ENCODE measurements around the gene ATP6V1E1.

The ATP6V1E1 gene

DNA sequence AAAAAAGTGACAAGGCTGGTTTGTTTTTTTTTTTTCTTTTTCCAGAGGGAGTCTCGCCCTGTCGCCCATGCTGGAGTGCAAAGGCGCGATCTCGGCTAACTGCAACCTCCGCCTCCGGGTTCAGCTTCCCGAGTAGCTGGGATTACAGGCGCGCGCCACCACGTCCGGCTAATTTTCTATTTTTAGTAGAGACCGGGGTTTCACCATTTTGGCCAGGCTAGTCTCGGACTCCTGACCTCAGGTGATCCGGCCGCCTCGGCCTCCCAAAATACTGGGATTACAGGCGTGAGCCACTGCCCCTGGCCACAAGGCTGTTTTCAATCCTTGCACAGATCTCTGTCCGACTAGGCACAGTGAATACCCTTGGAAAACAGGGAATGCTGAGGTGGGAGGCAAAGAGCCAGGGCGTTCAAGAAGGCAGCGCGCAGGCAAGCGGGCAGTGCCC is 566 bp downstream of the ATP6V1E1 start:
- no peak; the same call in 1 of the 3 replicates for ATAC-seq
- TF ChIP-seq ZNF565 (CRISPR knock-in tag; conservative IDR thresholded peaks at IDR 0.05; ENCODE audit: low read depth) (no peak), ZFP3 (CRISPR knock-in tag; IDR thresholded peaks at IDR 0.05) (no peak), OSR1 (CRISPR knock-in tag; IDR thresholded peaks at IDR 0.05) (no peak), BACH2 (CRISPR knock-in tag; IDR thresholded peaks at IDR 0.05; ENCODE audit: borderline replicate concordance) (no peak)

DNA sequence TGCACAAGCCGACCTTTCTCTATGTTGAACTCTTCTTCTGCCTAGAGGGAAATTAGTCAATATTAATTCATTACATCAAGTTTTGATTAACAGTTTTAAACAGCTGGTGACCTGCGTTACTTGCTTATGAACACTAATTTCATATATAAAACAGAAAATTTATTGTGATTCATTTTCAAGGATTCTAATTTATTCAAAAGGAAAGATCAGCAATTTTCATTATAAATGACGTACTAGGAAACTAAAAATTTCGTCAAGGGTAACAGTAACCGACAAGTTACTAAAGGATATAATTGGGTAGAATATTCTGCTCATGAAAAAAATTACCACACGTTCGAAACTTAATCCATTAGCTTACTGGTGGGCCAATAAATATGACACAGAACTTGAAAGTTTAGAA is 15.3 kb downstream of the ATP6V1E1 start:
- ATAC-seq, result no peak
- TF ChIP-seq TCF4 (CRISPR knock-in tag; IDR thresholded peaks at IDR 0.05; ENCODE audit: borderline replicate concordance) (no peak), ISL1 (CRISPR knock-in tag; IDR thresholded peaks at IDR 0.05) (no peak), ESRRG (CRISPR knock-in tag; IDR thresholded peaks at IDR 0.05) (no peak)
- TF ChIP-seq, protein P1, sequence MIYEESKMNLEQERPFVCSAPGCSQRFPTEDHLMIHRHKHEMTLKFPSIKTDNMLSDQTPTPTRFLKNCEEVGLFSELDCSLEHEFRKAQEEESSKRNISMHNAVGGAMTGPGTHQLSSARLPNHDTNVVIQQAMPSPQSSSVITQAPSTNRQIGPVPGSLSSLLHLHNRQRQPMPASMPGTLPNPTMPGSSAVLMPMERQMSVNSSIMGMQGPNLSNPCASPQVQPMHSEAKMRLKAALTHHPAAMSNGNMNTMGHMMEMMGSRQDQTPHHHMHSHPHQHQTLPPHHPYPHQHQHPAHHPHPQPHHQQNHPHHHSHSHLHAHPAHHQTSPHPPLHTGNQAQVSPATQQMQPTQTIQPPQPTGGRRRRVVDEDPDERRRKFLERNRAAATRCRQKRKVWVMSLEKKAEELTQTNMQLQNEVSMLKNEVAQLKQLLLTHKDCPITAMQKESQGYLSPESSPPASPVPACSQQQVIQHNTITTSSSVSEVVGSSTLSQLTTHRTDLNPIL (CRISPR knock-in tag; IDR thresholded peaks at IDR 0.05; ENCODE audit: low read depth), result no peak

DNA sequence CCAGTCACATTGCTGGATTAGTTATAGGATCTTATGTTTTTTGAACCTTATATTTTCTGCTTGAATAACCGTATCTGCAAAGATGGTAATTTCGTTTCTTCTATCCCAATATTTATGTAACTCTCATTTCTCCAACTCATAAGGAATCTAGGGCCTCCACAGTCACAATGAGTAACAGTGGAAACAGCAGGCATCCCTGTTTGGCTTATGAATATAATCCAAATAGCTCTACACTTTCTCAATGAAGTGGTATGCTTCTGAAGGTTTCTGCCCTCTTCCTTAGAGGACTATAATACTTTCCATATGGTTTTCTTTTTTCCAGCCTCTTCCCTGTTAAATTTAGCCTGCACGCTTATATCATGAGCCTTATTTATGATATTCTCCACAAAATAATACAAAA is 16.5 kb downstream of the ATP6V1E1 start:
- TF ChIP-seq, protein P2, sequence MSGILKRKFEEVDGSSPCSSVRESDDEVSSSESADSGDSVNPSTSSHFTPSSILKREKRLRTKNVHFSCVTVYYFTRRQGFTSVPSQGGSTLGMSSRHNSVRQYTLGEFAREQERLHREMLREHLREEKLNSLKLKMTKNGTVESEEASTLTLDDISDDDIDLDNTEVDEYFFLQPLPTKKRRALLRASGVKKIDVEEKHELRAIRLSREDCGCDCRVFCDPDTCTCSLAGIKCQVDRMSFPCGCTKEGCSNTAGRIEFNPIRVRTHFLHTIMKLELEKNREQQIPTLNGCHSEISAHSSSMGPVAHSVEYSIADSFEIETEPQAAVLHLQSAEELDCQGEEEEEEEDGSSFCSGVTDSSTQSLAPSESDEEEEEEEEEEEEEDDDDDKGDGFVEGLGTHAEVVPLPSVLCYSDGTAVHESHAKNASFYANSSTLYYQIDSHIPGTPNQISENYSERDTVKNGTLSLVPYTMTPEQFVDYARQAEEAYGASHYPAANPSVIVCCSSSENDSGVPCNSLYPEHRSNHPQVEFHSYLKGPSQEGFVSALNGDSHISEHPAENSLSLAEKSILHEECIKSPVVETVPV (CRISPR knock-in tag; IDR thresholded peaks at IDR 0.05), result no peak
- TF ChIP-seq, protein P3, sequence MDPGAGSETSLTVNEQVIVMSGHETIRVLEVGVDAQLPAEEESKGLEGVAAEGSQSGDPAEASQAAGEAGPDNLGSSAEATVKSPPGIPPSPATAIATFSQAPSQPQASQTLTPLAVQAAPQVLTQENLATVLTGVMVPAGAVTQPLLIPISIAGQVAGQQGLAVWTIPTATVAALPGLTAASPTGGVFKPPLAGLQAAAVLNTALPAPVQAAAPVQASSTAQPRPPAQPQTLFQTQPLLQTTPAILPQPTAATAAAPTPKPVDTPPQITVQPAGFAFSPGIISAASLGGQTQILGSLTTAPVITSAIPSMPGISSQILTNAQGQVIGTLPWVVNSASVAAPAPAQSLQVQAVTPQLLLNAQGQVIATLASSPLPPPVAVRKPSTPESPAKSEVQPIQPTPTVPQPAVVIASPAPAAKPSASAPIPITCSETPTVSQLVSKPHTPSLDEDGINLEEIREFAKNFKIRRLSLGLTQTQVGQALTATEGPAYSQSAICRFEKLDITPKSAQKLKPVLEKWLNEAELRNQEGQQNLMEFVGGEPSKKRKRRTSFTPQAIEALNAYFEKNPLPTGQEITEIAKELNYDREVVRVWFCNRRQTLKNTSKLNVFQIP (CRISPR knock-in tag; IDR thresholded peaks at IDR 0.05; ENCODE audit: borderline replicate concordance, low read depth), result no peak
- no peak for TF ChIP-seq ESRRG (CRISPR knock-in tag; IDR thresholded peaks at IDR 0.05)
- no peak for TF ChIP-seq ARNTL (CRISPR knock-in tag; IDR thresholded peaks at IDR 0.05; ENCODE audit: borderline replicate concordance, low read depth)
- TF ChIP-seq ZNF70 (CRISPR knock-in tag; IDR thresholded peaks at IDR 0.05), result no peak
- TF ChIP-seq, protein P4, sequence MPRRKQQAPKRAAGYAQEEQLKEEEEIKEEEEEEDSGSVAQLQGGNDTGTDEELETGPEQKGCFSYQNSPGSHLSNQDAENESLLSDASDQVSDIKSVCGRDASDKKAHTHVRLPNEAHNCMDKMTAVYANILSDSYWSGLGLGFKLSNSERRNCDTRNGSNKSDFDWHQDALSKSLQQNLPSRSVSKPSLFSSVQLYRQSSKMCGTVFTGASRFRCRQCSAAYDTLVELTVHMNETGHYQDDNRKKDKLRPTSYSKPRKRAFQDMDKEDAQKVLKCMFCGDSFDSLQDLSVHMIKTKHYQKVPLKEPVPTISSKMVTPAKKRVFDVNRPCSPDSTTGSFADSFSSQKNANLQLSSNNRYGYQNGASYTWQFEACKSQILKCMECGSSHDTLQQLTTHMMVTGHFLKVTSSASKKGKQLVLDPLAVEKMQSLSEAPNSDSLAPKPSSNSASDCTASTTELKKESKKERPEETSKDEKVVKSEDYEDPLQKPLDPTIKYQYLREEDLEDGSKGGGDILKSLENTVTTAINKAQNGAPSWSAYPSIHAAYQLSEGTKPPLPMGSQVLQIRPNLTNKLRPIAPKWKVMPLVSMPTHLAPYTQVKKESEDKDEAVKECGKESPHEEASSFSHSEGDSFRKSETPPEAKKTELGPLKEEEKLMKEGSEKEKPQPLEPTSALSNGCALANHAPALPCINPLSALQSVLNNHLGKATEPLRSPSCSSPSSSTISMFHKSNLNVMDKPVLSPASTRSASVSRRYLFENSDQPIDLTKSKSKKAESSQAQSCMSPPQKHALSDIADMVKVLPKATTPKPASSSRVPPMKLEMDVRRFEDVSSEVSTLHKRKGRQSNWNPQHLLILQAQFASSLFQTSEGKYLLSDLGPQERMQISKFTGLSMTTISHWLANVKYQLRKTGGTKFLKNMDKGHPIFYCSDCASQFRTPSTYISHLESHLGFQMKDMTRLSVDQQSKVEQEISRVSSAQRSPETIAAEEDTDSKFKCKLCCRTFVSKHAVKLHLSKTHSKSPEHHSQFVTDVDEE (CRISPR knock-in tag; IDR thresholded peaks at IDR 0.05), result no peak
- no peak for TF ChIP-seq ISL1 (CRISPR knock-in tag; IDR thresholded peaks at IDR 0.05)
- no peak for TF ChIP-seq TCF4 (CRISPR knock-in tag; IDR thresholded peaks at IDR 0.05; ENCODE audit: borderline replicate concordance)
- no peak for TF ChIP-seq BACH2 (CRISPR knock-in tag; IDR thresholded peaks at IDR 0.05; ENCODE audit: borderline replicate concordance)
- TF ChIP-seq ZNF565 (CRISPR knock-in tag; conservative IDR thresholded peaks at IDR 0.05; ENCODE audit: low read depth), result no peak
- TF ChIP-seq ZFP3 (CRISPR knock-in tag; IDR thresholded peaks at IDR 0.05), result no peak
- no peak for TF ChIP-seq ZC3H10 (CRISPR knock-in tag; IDR thresholded peaks at IDR 0.05)
- TF ChIP-seq TOX (CRISPR knock-in tag; IDR thresholded peaks at IDR 0.05; ENCODE audit: borderline replicate concordance), result no peak
- TF ChIP-seq CSDC2 (CRISPR knock-in tag; IDR thresholded peaks at IDR 0.05), result no peak
- TF ChIP-seq, protein P5, sequence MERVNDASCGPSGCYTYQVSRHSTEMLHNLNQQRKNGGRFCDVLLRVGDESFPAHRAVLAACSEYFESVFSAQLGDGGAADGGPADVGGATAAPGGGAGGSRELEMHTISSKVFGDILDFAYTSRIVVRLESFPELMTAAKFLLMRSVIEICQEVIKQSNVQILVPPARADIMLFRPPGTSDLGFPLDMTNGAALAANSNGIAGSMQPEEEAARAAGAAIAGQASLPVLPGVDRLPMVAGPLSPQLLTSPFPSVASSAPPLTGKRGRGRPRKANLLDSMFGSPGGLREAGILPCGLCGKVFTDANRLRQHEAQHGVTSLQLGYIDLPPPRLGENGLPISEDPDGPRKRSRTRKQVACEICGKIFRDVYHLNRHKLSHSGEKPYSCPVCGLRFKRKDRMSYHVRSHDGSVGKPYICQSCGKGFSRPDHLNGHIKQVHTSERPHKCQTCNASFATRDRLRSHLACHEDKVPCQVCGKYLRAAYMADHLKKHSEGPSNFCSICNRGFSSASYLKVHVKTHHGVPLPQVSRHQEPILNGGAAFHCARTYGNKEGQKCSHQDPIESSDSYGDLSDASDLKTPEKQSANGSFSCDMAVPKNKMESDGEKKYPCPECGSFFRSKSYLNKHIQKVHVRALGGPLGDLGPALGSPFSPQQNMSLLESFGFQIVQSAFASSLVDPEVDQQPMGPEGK (CRISPR knock-in tag; IDR thresholded peaks at IDR 0.05; ENCODE audit: borderline replicate concordance), result no peak
- no peak for TF ChIP-seq PPARA (CRISPR knock-in tag; IDR thresholded peaks at IDR 0.05; ENCODE audit: borderline replicate concordance)
- TF ChIP-seq, protein P1 (CRISPR knock-in tag; IDR thresholded peaks at IDR 0.05; ENCODE audit: low read depth), result no peak
- no peak for TF ChIP-seq SNAI2 (CRISPR knock-in tag; IDR thresholded peaks at IDR 0.05)
- no peak for TF ChIP-seq ZFP30 (CRISPR knock-in tag; IDR thresholded peaks at IDR 0.05)
- TF ChIP-seq OSR1 (CRISPR knock-in tag; IDR thresholded peaks at IDR 0.05), result no peak
- no peak for ATAC-seq

All from SK-N-SH treated with all-trans-retinoic acid at 6 μM for 48 hours (cell line).